HEK293T (cell line): ENCODE results near the gene CHRND.

Experiments used
- CTCF ChIA-PET: fragments of 350-600 bp; formaldehyde crosslinking; extraction: SDS; loops from one replicate; lab custom pipeline; 2021; ENCODE audit warnings: antibody characterized with exemption, inconsistent platforms; lab: Yijun Ruan, JAX
- POLR2A ChIA-PET: fragments of 350-600 bp; formaldehyde crosslinking; extraction: SDS; loops from one replicate; lab custom pipeline; 2020; ENCODE audit warnings: antibody characterized with exemption, inconsistent platforms; lab: Yijun Ruan, JAX
- DNase-seq: peaks from one replicate; pipeline ENCODE4 v3.0.0; 2012; ENCODE audit warnings: mixed read lengths; ENCODE audit errors: extremely low spot score
- ARNT ChIP-seq: fragments of 450-650 bp; IDR thresholded peaks from 2 replicates; pipeline ENCODE4 v1.6.1; 2017; ENCODE audit warnings: mild to moderate bottlenecking
- BHLHE40 ChIP-seq: fragments of 450-650 bp; IDR thresholded peaks from 2 replicates; pipeline ENCODE4 v1.6.1; 2016; ENCODE audit warnings: mild to moderate bottlenecking, moderate library complexity, borderline replicate concordance
- CTBP1 ChIP-seq: fragments of 450-650 bp; IDR thresholded peaks from 2 replicates; pipeline ENCODE4 v1.6.1; 2016; ENCODE audit warnings: borderline replicate concordance
- ELF4 ChIP-seq: fragments of 450-650 bp; IDR thresholded peaks from 2 replicates; pipeline ENCODE4 v1.6.1; 2017; ENCODE audit warnings: antibody characterized with exemption
- FOXA1 ChIP-seq: fragments of 450-650 bp; IDR thresholded peaks from 2 replicates; pipeline ENCODE4 v1.6.1; 2016; ENCODE audit warnings: mild to moderate bottlenecking
- FOXK2 ChIP-seq: fragments of 450-650 bp; IDR thresholded peaks from 2 replicates; pipeline ENCODE4 v1.6.1; 2016; ENCODE audit warnings: mild to moderate bottlenecking
- FOXM1 ChIP-seq: fragments of 450-650 bp; IDR thresholded peaks from 2 replicates; pipeline ENCODE4 v1.6.1; 2017; ENCODE audit warnings: mild to moderate bottlenecking, borderline replicate concordance
- HDGF ChIP-seq: fragments of 450-650 bp; IDR thresholded peaks from 2 replicates; pipeline ENCODE4 v1.6.1; 2017; ENCODE audit warnings: antibody characterized with exemption, borderline replicate concordance
- L3MBTL2 ChIP-seq: fragments of 450-650 bp; conservative IDR thresholded peaks from 2 replicates; pipeline ENCODE4 v1.6.1; 2016; ENCODE audit warnings: mild to moderate bottlenecking
- LEF1 ChIP-seq: fragments of 450-650 bp; IDR thresholded peaks from 2 replicates; pipeline ENCODE4 v1.6.1; 2017; ENCODE audit warnings: mild to moderate bottlenecking, borderline replicate concordance
- NFRKB ChIP-seq: fragments of 450-650 bp; IDR thresholded peaks from 2 replicates; pipeline ENCODE4 v1.6.1; 2016; ENCODE audit warnings: mild to moderate bottlenecking, moderate library complexity
- PKNOX1 ChIP-seq: fragments of 450-650 bp; IDR thresholded peaks from 2 replicates; pipeline ENCODE4 v1.6.1; 2016
- SP1 ChIP-seq: fragments of 450-650 bp; IDR thresholded peaks from 2 replicates; pipeline ENCODE4 v1.6.1; 2017
- SUZ12 ChIP-seq: fragments of 450-650 bp; IDR thresholded peaks from 2 replicates; pipeline ENCODE4 v1.6.1; 2016; ENCODE audit warnings: mild to moderate bottlenecking
- TARDBP ChIP-seq: fragments of 450-650 bp; IDR thresholded peaks from 2 replicates; pipeline ENCODE4 v1.6.1; 2016
- ZNF384 ChIP-seq: fragments of 450-650 bp; IDR thresholded peaks from 2 replicates; pipeline ENCODE4 v1.6.1; 2016

CHRND gene

GRCh38 chr2:232534940-232535651 lies 9.1 kb downstream of the CHRND start:
- DNase-seq: no peak
- TF ChIP-seq NFRKB: no peak
- no peak for TF ChIP-seq PKNOX1
- no peak for TF ChIP-seq CTBP1
- no peak for TF ChIP-seq FOXM1
- TF ChIP-seq FOXA1: no peak
- no peak for TF ChIP-seq ELF4
- no peak for TF ChIP-seq HDGF
- no peak for TF ChIP-seq SUZ12
- ChIA-PET POLR2A (interaction anchor here (1.0 kb wide), 1 partner anchor 16 kb away, joined by 3 read pairs; the partner anchor contains the start of genes EIF4E2 and TIGD1), CTCF (no interaction called here)

- no peak for DNase-seq
- ChIA-PET POLR2A (interaction anchor here (1.0 kb wide), 1 partner anchor 15 kb away, joined by 3 read pairs; the partner anchor contains the start of genes EIF4E2 and TIGD1), CTCF (no interaction called here)
- TF ChIP-seq FOXA1 (no peak), ELF4 (no peak), FOXM1 (no peak), BHLHE40 (no peak), ARNT (no peak), ZNF384 (no peak), LEF1 (no peak), L3MBTL2 (no peak), HDGF (no peak), TARDBP (no peak), NFRKB (no peak), SP1 (no peak), SUZ12 (no peak), FOXK2 (no peak), PKNOX1 (no peak), CTBP1 (no peak)
Observed at GRCh38 chr2:232535761-232536530, 10.0 kb downstream of the CHRND start.

GRCh38 chr2:232537079-232537478 lies 11.1 kb downstream of the CHRND start:
- CTCF ChIA-PET: no interaction called here
- TF ChIP-seq NFRKB (no peak), FOXM1 (no peak), LEF1 (no peak), SUZ12 (no peak), ARNT (no peak), TARDBP (no peak), ZNF384 (no peak), BHLHE40 (no peak), CTBP1 (no peak), FOXK2 (no peak), HDGF (no peak), PKNOX1 (no peak), ELF4 (no peak), FOXA1 (no peak), SP1 (no peak), L3MBTL2 (no peak)
- POLR2A ChIA-PET: interaction anchor here (1.3 kb wide), 1 partner anchor 14 kb away, joined by 5 read pairs; the partner anchor contains the start of genes EIF4E2 and TIGD1
- peak; percentile 50 for DNase-seq

GRCh38 chr2:232537499-232537898 lies 11.5 kb downstream of the CHRND start:
- ChIA-PET CTCF (no interaction called here), POLR2A (interaction anchor here (1.3 kb wide), 1 partner anchor 13 kb away, joined by 5 read pairs; the partner anchor contains the start of genes EIF4E2 and TIGD1)
- TF ChIP-seq FOXM1: no peak
- TF ChIP-seq PKNOX1: no peak
- TF ChIP-seq ZNF384: no peak
- TF ChIP-seq TARDBP: no peak
- TF ChIP-seq SUZ12: no peak
- TF ChIP-seq ELF4: no peak
- no peak for TF ChIP-seq SP1
- TF ChIP-seq ARNT: no peak
- TF ChIP-seq LEF1: no peak
- no peak for TF ChIP-seq BHLHE40
- no peak for TF ChIP-seq HDGF
- no peak for TF ChIP-seq CTBP1
- TF ChIP-seq NFRKB: no peak
- no peak for DNase-seq

GRCh38 chr2:232538671-232539070 lies 12.7 kb downstream of the CHRND start:
- DNase-seq: no peak
- no peak for TF ChIP-seq ELF4
- no peak for TF ChIP-seq SUZ12
- TF ChIP-seq ZNF384: no peak
- no peak for TF ChIP-seq CTBP1
- TF ChIP-seq FOXK2: no peak
- CTCF ChIA-PET: interaction anchor here (0.6 to 1.2 kb wide), 2 partner anchors 16 to 382 kb away, joined by 3 read pairs; no protein-coding TSS in a partner anchor
- POLR2A ChIA-PET: interaction anchor here (2.0 kb wide), 1 partner anchor 12 kb away, joined by 7 read pairs; the partner anchor contains the start of genes EIF4E2 and TIGD1
